Measurements from ENCODE around the gene ATP11A. TPM values are rescaled to one million over a fixed set of nuclear protein-coding genes. Genes with fewer than 3 reads are reported as not detected.

The ATP11A gene
- total and polyA plus RNA-seq, 2 donors (not counting 3 experiments of a cell fraction or from before 2014, with no cell fraction given) = 16.5 to 88.1 TPM

DNA sequence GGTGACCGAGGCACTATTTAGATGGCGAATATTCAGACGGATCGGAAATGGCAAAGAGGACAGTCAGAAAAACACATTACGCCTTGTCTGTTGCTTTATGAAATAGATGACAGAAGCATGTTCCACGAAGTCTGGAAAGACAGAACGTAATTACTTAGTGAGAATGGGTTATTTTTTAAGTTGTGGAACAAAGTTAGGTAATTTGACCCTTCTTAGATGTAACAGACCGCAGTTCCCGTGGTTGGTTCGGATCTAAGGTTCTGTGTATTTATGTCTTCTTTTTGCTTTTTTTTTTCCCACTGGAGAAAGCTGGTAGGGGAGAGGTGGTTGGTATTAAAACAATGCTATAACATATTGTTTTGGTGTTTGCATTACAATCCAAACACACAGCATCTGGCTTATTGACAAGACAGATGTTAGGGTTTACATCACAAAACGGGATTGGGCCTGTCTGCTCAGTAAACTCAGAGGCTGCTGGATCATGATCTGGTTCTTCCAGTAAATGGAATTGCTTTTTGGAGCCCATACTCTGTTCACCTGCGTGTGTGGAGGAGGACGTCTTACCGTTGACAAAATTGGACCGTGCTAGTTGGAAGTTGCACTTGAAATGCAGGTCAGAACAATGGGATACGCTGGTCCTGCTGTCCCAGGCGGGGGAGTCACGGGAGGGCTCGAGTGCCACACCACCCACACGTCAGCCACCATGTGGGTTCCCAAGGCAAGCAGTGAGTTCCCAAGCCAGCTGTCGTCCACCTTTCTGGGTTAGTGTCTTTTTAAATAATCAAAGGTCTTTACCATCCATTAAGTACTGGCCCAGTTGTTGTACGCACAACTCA, 13.8 kb downstream of the ATP11A start:
- Histone ChIP-seq H3K4me2 (ENCODE audit: insufficient read depth, low read length) (no peak overlapping the region), H3K9ac (replicated peaks; ENCODE audit: extremely low read depth, insufficient read depth, low read length) (no peak overlapping the region), H4K20me1 (replicated peaks; ENCODE audit: control insufficient read depth, extremely low read depth, insufficient read depth, low read length) (no peaks in the 10 kb centered on the region), H3K79me2 (ENCODE audit: control insufficient read depth, insufficient read depth, low read length) (peaks cover 58% of the 10 kb centered on the region), H3K36me3 (ENCODE audit: control insufficient read depth in 2 of 2, extremely low read depth in 1 of 2, insufficient read depth in 2 of 2, low read length in 2 of 2) (no peaks in the 10 kb centered on the region), H3K27ac (ENCODE audit: insufficient read depth, low read depth, low read length) (no peak overlapping the region), H2AFZ (ENCODE audit: low read depth, low read length) (no peak overlapping the region), H3K9me3 (replicated peaks; ENCODE audit: control insufficient read depth, insufficient read depth, low read length) (no peaks in the 10 kb centered on the region), H3K4me3 (replicated peaks in 1 of 3; ENCODE audit: insufficient read depth in 1 of 3, low read depth in 1 of 3, low read length in 3 of 3) (no peak overlapping the region), H3K4me1 (ENCODE audit: control insufficient read depth, extremely low read depth, insufficient read depth, low read length) (peaks cover 15% of the 10 kb centered on the region), H3K9me1 (replicated peaks; ENCODE audit: control insufficient read depth, extremely low read depth, insufficient read depth, low read length) (no peaks in the 10 kb centered on the region), H3K27me3 (ENCODE audit: control insufficient read depth in 2 of 2, insufficient read depth in 2 of 2, low read length in 2 of 2) (no peaks in the 10 kb centered on the region)
- dilution Hi-C loops (cut with MboI; ENCODE audit: extremely low pct_ligation_motif_present, low sequenced_read_pairs) = no loop called here
- DNase-seq (ENCODE audit: low read depth, low spot score) (no peak), FAIRE-seq (no peak)
- ChIA-PET CTCF (interaction anchor here (1.5 kb wide), 1 partner anchor 9 kb away, joined by 3 read pairs; no protein-coding TSS in a partner anchor), POLR2A (no interaction called here)
- BruUV-seq (replicated peaks) = no TSS peak
- TF ChIP-seq GATA2 (IDR thresholded peaks at IDR 0.05; ENCODE audit: insufficient read depth, insufficient read length, low read depth, low read length) (no peak), FOS (IDR thresholded peaks at IDR 0.05; ENCODE audit: borderline replicate concordance, insufficient read depth, low read length) (no peak), JUN (IDR thresholded peaks at IDR 0.05; ENCODE audit: borderline replicate concordance, insufficient read depth, insufficient read length, low read depth) (no peak), CTCF (IDR thresholded peaks at IDR 0.05; ENCODE audit: extremely low read depth in 1 of 2, insufficient read depth in 1 of 2, low read depth in 1 of 2, low read length in 2 of 2) (no peak), POLR2AphosphoS5 (IDR thresholded peaks at IDR 0.05; ENCODE audit: insufficient read depth, low read depth, low read length) (no peak), MYC (IDR thresholded peaks at IDR 0.05; ENCODE audit: low read depth, low read length) (no peak), POLR2A (IDR thresholded peaks at IDR 0.05; ENCODE audit: low read depth, low read length) (no peak), MAX (IDR thresholded peaks at IDR 0.05; ENCODE audit: insufficient read depth, insufficient read length) (no peak), EZH2 (IDR thresholded peaks at IDR 0.05; ENCODE audit: borderline replicate concordance, low read depth, low read length, severe bottlenecking) (no peak)
- intact Hi-C loops (cut with micrococcal nuclease) = no loop called here

All from endothelial cell of umbilical vein (primary cell).